Renal pelvis (tissue), 12 donors: Measurements from ENCODE around the gene GPR146. TPM values are rescaled to one million over a fixed set of nuclear protein-coding genes. Genes with fewer than 3 reads are reported as not detected.
"Not testable (repeated sequence)": the region's sequence is repeated elsewhere in the genome, so short reads cannot be mapped to it uniquely, and the experiment has no call there.

Experiments used
- DNase-seq: peaks from one replicate; pipeline ENCODE4 v3.0.0-alpha.2; 2013
- long read RNA-seq, 16 experiments: transcript quantifications; one replicate each; lab custom pipeline, GENCODE V29; 2026
- polyA plus RNA-seq, 3 donors: library from polyadenylated mRNA; unstranded; fragments of 120-200 nt; gene quantifications; one replicate each; pipeline ENCODE4 v1.2.1, GENCODE V29; 2013; ENCODE audit not compliant: insufficient read length in 3 of 3

The GPR146 gene
- 1 to 10 TPM; 3.7 to 4.8 (median 4.7) TPM for polyA plus RNA-seq
- long read RNA-seq, donor 1, partial matches to known transcripts, result 0 of 3 reads
- long read RNA-seq, donor 1, other reads (novel, unspliced or antisense), result 0 of 3 reads
- long read RNA-seq, donor 2, partial matches to known transcripts, result 0 of 5 reads
- long read RNA-seq, donor 2, other reads (novel, unspliced or antisense), result 0 of 5 reads
- long read RNA-seq, donor 3, partial matches to known transcripts, result 0 of 1 reads
- long read RNA-seq, donor 3, other reads (novel, unspliced or antisense), result 0 of 1 reads
- long read RNA-seq, donor 4, result 0 reads
- long read RNA-seq, donor 5, partial matches to known transcripts, result 0 of 2 reads
- long read RNA-seq, donor 5, other reads (novel, unspliced or antisense), result 0 of 2 reads
- long read RNA-seq, donor 6, partial matches to known transcripts, result 0 of 2 reads
- long read RNA-seq, donor 6, other reads (novel, unspliced or antisense), result 0 of 2 reads
- long read RNA-seq, donor 7, partial matches to known transcripts, result 0 of 5 reads
- long read RNA-seq, donor 7, other reads (novel, unspliced or antisense), result 0 of 5 reads
- long read RNA-seq, donor 8, result 0 reads
- long read RNA-seq, donor 9, partial matches to known transcripts, result 0 of 8 reads
- long read RNA-seq, donor 9, other reads (novel, unspliced or antisense), result 0 of 8 reads
- long read RNA-seq, donor 10, partial matches to known transcripts, result 0 of 3 reads
- long read RNA-seq, donor 10, other reads (novel, unspliced or antisense), result 0 of 3 reads
- long read RNA-seq, donor 11, partial matches to known transcripts, result 0 of 3 reads
- long read RNA-seq, donor 11, other reads (novel, unspliced or antisense), result 0 of 3 reads
- long read RNA-seq, donor 12, partial matches to known transcripts, result 0 of 3 reads
- long read RNA-seq, donor 12, other reads (novel, unspliced or antisense), result 0 of 3 reads
- long read RNA-seq, donor 13, partial matches to known transcripts, result 0 of 4 reads
- long read RNA-seq, donor 13, other reads (novel, unspliced or antisense), result 0 of 4 reads
- long read RNA-seq, donor 14, partial matches to known transcripts, result 0 of 5 reads
- long read RNA-seq, donor 14, other reads (novel, unspliced or antisense), result 0 of 5 reads
- long read RNA-seq, donor 15, partial matches to known transcripts, result 0 of 2 reads
- long read RNA-seq, donor 15, other reads (novel, unspliced or antisense), result 0 of 2 reads
- long read RNA-seq, donor 16, partial matches to known transcripts, result 0 of 3 reads
- long read RNA-seq, donor 16, other reads (novel, unspliced or antisense), result 0 of 3 reads

GRCh38 chr7:1044189-1045068 lies at the start of gene GPR146:
TSS of gene GPR146 (plus strand) at chr7:1044546. CDS start at chr7:1057516, 12,970 bp downstream.
- DNase-seq, result peak; percentile 96

GRCh38 chr7:994592-995308 lies 49.6 kb upstream of the GPR146 start:
- DNase-seq, result no peak

GRCh38 chr7:995571-995970 lies 48.8 kb upstream of the GPR146 start:
- no peak for DNase-seq

- DNase-seq, result no peak
Observed at GRCh38 chr7:996079-996872, 48.1 kb upstream of the GPR146 start.

- no peak for DNase-seq
Observed at GRCh38 chr7:997404-998395, 46.6 kb upstream of the GPR146 start.

GRCh38 chr7:999149-999879 lies 45.0 kb upstream of the GPR146 start:
- DNase-seq, result no peak

- DNase-seq, result no peak
Observed at GRCh38 chr7:999941-1000935, 44.1 kb upstream of the GPR146 start.

GRCh38 chr7:1001069-1001770 lies 43.1 kb upstream of the GPR146 start:
- DNase-seq, result not testable (repeated sequence)

- DNase-seq, result not testable (repeated sequence)
Observed at GRCh38 chr7:1002026-1002425, 42.3 kb upstream of the GPR146 start.

- DNase-seq, result not testable (repeated sequence)
Observed at GRCh38 chr7:1002445-1002844, 41.9 kb upstream of the GPR146 start.

GRCh38 chr7:1004018-1004852 lies 40.1 kb upstream of the GPR146 start:
- no peak for DNase-seq

- DNase-seq, result no peak
Observed at GRCh38 chr7:1005303-1005702, 39.0 kb upstream of the GPR146 start.

- DNase-seq, result no peak
Observed at GRCh38 chr7:1007901-1008300, 36.4 kb upstream of the GPR146 start.

- DNase-seq, result no peak
Observed at GRCh38 chr7:1008733-1009363, 35.5 kb upstream of the GPR146 start.
